HepG2 (cell line): ENCODE results near the gene CFAP61. TPM values are rescaled to one million over a fixed set of nuclear protein-coding genes. Genes with fewer than 3 reads are reported as not detected.

ENCODE experiments used
- ATAC-seq: fragments of 200-7000 bp; cut with Tn5 transposase; 3 replicates; pipeline ENCODE4 v1.9.1; 2020; ENCODE audit warnings: mild to moderate bottlenecking, moderate library complexity
- BruUV-seq: library from RNA; stranded (reverse); fragments of 400-500 nt; replicated peaks from 2 replicates; lab custom pipeline; 2021; lab: Mats Ljungman, UMichigan
- CTCF ChIA-PET: fragments of 300-600 bp; formaldehyde crosslinking; extraction: SDS; loops from one replicate; lab custom pipeline; 2021; ENCODE audit warnings: low total read pairs, inconsistent platforms, low intra/inter-chr PET ratio; lab: Yijun Ruan, JAX
- POLR2A ChIA-PET: fragments of 350-600 bp; sonication (Branson Sonifier 250); formaldehyde crosslinking; loops from one replicate; lab custom pipeline; 2020; ENCODE audit warnings: antibody characterized with exemption, inconsistent platforms; lab: Yijun Ruan, JAX
- DNase-seq: peaks from one replicate; pipeline ENCODE4 v3.0.0-alpha.2; 2015; ENCODE audit warnings: low spot score
- FAIRE-seq: peaks from 3 replicates; lab custom pipeline; 2011; peaks lifted over from hg19 to GRCh38; lab: Jason Lieb, UNC
- H2AFZ ChIP-seq: one replicate; pipeline ENCODE4 v1.6.1; 2011; ENCODE audit warnings: low read length, inconsistent platforms
- H3K27ac ChIP-seq: fragments of 300-600 bp; 3 replicates; pipeline ENCODE4 v1.8.0; 2011; ENCODE audit warnings: mixed run types, mild to moderate bottlenecking, mixed read lengths, low read length, inconsistent platforms; ENCODE audit not compliant: insufficient read depth; ENCODE audit errors: extremely low read length
- H3K27me3 ChIP-seq, 2 experiments: fragments of 200-600 bp in 1 of 2; 2 replicates in 1 of 2; 3 replicates in 1 of 2; pipeline versions ENCODE4 v1.6.0 to v1.8.0; 2011; ENCODE audit warnings: low read length in 2 of 2, mild to moderate bottlenecking in 2 of 2, moderate library complexity in 2 of 2, inconsistent platforms in 1 of 2; ENCODE audit not compliant: insufficient read depth in 2 of 2, control insufficient read depth in 1 of 2
- H3K36me3 ChIP-seq, 2 experiments: fragments of 200-600 bp in 1 of 2; replicated peaks in 1 of 2; 2 replicates in 1 of 2; 3 replicates in 1 of 2; pipeline versions ENCODE4 v1.5.1 to v1.8.0; 2011; ENCODE audit warnings: low read length in 2 of 2, inconsistent platforms in 1 of 2; ENCODE audit not compliant: insufficient read depth in 2 of 2, control insufficient read depth in 1 of 2
- H3K4me1 ChIP-seq: 2 replicates; pipeline ENCODE4 v1.5.1; 2012; ENCODE audit warnings: low read length, inconsistent platforms; ENCODE audit not compliant: insufficient read depth
- H3K4me2 ChIP-seq: 2 replicates; pipeline ENCODE4 v1.6.0; 2011; ENCODE audit warnings: low read depth, low read length, inconsistent platforms
- H3K4me3 ChIP-seq, 3 experiments: fragments of 200-600 bp in 1 of 3; sonication (generic), shearing (Covaris generic) in 1 of 3; replicated peaks in 1 of 3; 2 replicates each; pipeline ENCODE4 v1.5.1; 2011 to 2016; ENCODE audit warnings: low read length in 3 of 3, inconsistent platforms in 2 of 3, low read depth in 2 of 3, mild to moderate bottlenecking in 2 of 3, control low read depth in 1 of 3, mixed read lengths in 1 of 3; ENCODE audit not compliant: insufficient read depth in 1 of 3
- H3K79me2 ChIP-seq: one replicate; pipeline ENCODE4 v1.6.1; 2011; ENCODE audit warnings: low read length, inconsistent platforms; ENCODE audit not compliant: insufficient read depth
- H3K9ac ChIP-seq: 2 replicates; pipeline ENCODE4 v1.6.0; 2011; ENCODE audit warnings: mild to moderate bottlenecking, low read depth, low read length, inconsistent platforms; ENCODE audit not compliant: insufficient read depth
- H3K9me3 ChIP-seq: 2 replicates; pipeline ENCODE4 v1.5.1; 2012; ENCODE audit warnings: mild to moderate bottlenecking, low read length
- H4K20me1 ChIP-seq: 2 replicates; pipeline ENCODE4 v1.6.0; 2011; ENCODE audit warnings: inconsistent platforms, mild to moderate bottlenecking, low read length, moderate library complexity; ENCODE audit not compliant: insufficient read depth
- ERF ChIP-seq: IDR thresholded peaks from 2 replicates; pipeline ENCODE4 v1.6.1; 2018; ENCODE audit warnings: missing biosample characterization, missing genetic modification reagents
- MATR3 ChIP-seq: sonication (generic); formaldehyde crosslinking; IDR thresholded peaks from 2 replicates; pipeline ENCODE4 v1.4.0; 2020; ENCODE audit warnings: missing genetic modification reagents
- SP1 ChIP-seq, 2 experiments: fragments of 450-650 bp in 1 of 2; sonication (generic) in 1 of 2; formaldehyde crosslinking in 1 of 2; IDR thresholded peaks; 2 replicates each; pipeline versions ENCODE4 v1.4.0 to v1.6.1; 2016 to 2020; ENCODE audit warnings: missing genetic modification reagents in 1 of 2
- ZNF326 ChIP-seq: sonication (generic); formaldehyde crosslinking; IDR thresholded peaks from 2 replicates; pipeline ENCODE4 v1.4.0; 2020; ENCODE audit warnings: missing genetic modification reagents, borderline replicate concordance
- WGBS: methylation state at CpG from one replicate; pipeline ENCODE4 v1.1.6; 2017; ENCODE audit warnings: low lambda C conversion rate; 5-methylcytosine and 5-hydroxymethylcytosine counted together
- in situ Hi-C: cut with HindIII; loops from 2 replicates; pipeline ENCODE4 v1.10.0; 2017; ENCODE audit warnings: low pct_unique_long_range_greater_than_20kb; ENCODE audit not compliant: extremely low pct_ligation_motif_present
- intact Hi-C: fragments of 100-400 bp; cut with micrococcal nuclease; formaldehyde crosslinking; loops from one replicate; pipeline ENCODE4 v1.10.0; 2022; ENCODE audit not compliant: unreplicated experiment
- polyA plus RNA-seq, 8 experiments: library from polyadenylated mRNA; depleted of rRNA in 3 of 8; stranded (reverse) in 7 of 8; unstranded in 1 of 8; fragments of >200 nt; fragmentation: Illumina TruSeq in 4 of 8; extraction: Trizol in 4 of 8; gene quantifications; 2 replicates each; pipeline versions ENCODE4 v1.2.1 to v1.2.3, GENCODE V29; 2011 to 2016; ENCODE audit warnings: low read depth in 4 of 8, missing spikeins in 1 of 8, mixed read lengths in 1 of 8; ENCODE audit not compliant: insufficient read depth in 1 of 8
- total RNA-seq, 5 experiments: library from RNA; depleted of rRNA; stranded (reverse); fragments of >200 nt; fragmentation: Illumina TruSeq; extraction: Trizol; gene quantifications; 2 replicates each; pipeline ENCODE4 v1.2.3, GENCODE V29; 2016; ENCODE audit warnings: low read depth in 1 of 5
- TF ChIP-seq, protein P1 (sequence below), 2 experiments: sonication (generic) in 1 of 2; formaldehyde crosslinking in 1 of 2; IDR thresholded peaks; 2 replicates each; pipeline versions ENCODE4 v1.4.0 to v1.6.1; 2016 to 2020; ENCODE audit warnings: borderline replicate concordance in 1 of 2, low read depth in 1 of 2, mild to moderate bottlenecking in 1 of 2, missing genetic modification reagents in 1 of 2
- TF ChIP-seq, protein P2 (sequence below): sonication (generic); formaldehyde crosslinking; IDR thresholded peaks from 2 replicates; pipeline ENCODE4 v1.4.0; 2020; ENCODE audit warnings: missing genetic modification reagents, borderline replicate concordance

The CFAP61 gene
- total and polyA plus RNA-seq, 2 of the 13 experiments (the other 11 are each of a cell fraction or from before 2014, with no cell fraction given): 0.27 TPM; not detected in 1

- TF ChIP-seq, protein P1, sequence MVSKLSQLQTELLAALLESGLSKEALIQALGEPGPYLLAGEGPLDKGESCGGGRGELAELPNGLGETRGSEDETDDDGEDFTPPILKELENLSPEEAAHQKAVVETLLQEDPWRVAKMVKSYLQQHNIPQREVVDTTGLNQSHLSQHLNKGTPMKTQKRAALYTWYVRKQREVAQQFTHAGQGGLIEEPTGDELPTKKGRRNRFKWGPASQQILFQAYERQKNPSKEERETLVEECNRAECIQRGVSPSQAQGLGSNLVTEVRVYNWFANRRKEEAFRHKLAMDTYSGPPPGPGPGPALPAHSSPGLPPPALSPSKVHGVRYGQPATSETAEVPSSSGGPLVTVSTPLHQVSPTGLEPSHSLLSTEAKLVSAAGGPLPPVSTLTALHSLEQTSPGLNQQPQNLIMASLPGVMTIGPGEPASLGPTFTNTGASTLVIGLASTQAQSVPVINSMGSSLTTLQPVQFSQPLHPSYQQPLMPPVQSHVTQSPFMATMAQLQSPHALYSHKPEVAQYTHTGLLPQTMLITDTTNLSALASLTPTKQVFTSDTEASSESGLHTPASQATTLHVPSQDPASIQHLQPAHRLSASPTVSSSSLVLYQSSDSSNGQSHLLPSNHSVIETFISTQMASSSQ (IDR thresholded peaks at IDR 0.05; ENCODE audit: low read depth): no peak
- TF ChIP-seq, protein P1 (CRISPR knock-in tag; IDR thresholded peaks at IDR 0.05; ENCODE audit: borderline replicate concordance): no peak
- no peak for TF ChIP-seq SP1 (IDR thresholded peaks at IDR 0.05)
- no peak for TF ChIP-seq SP1 (CRISPR knock-in tag; IDR thresholded peaks at IDR 0.05)
- no peak for TF ChIP-seq MATR3 (CRISPR knock-in tag)
Measured at GRCh38 chr20:20148779-20149178, 96.4 kb downstream of the CFAP61 start (continued).

DNA sequence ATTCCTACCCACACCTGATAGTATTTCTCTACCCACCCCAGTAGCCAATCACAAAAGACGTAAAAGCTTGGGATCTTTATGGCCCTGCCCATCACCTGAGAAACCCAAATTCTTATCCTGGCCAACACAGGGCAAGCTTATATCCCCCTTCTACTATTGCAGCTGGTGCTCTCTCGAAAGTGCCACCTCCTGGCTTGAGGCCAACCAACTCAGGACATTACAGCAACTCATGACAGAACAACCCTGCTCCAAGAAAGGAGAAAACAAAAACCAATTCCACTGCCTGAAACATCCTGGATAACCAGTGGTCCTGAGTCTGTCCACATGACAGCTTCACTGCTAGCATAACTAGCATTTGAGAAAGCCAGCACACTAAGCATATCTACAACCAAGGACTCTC lies 97.9 kb downstream of the CFAP61 start:
- H3K4me2 ChIP-seq: no peak overlapping the region
- no peaks in the 10 kb centered on the region for H3K36me3 ChIP-seq
- no peak overlapping the region for H3K4me3 ChIP-seq
- BruUV-seq: no TSS peak
- no peak overlapping the region for H2AFZ ChIP-seq
- 4% methylated on average over 2 of the region's 2 CpGs for WGBS
- peaks cover 12% of the 10 kb centered on the region; the same call in 1 of the 2 replicates for H3K9me3 ChIP-seq
- no peak overlapping the region for H3K27ac ChIP-seq
- H4K20me1 ChIP-seq: no peaks in the 10 kb centered on the region
- H3K9ac ChIP-seq: no peak overlapping the region
- in situ Hi-C loops: no loop called here
- H3K27me3 ChIP-seq: no peaks in the 10 kb centered on the region
- no peak for FAIRE-seq
- CTCF ChIA-PET: no interaction called here
- ATAC-seq: no peak
- H3K79me2 ChIP-seq: no peaks in the 10 kb centered on the region
- no peak for TF ChIP-seq ZNF326 (CRISPR knock-in tag)
- no peak for TF ChIP-seq ERF
- TF ChIP-seq, protein P2, sequence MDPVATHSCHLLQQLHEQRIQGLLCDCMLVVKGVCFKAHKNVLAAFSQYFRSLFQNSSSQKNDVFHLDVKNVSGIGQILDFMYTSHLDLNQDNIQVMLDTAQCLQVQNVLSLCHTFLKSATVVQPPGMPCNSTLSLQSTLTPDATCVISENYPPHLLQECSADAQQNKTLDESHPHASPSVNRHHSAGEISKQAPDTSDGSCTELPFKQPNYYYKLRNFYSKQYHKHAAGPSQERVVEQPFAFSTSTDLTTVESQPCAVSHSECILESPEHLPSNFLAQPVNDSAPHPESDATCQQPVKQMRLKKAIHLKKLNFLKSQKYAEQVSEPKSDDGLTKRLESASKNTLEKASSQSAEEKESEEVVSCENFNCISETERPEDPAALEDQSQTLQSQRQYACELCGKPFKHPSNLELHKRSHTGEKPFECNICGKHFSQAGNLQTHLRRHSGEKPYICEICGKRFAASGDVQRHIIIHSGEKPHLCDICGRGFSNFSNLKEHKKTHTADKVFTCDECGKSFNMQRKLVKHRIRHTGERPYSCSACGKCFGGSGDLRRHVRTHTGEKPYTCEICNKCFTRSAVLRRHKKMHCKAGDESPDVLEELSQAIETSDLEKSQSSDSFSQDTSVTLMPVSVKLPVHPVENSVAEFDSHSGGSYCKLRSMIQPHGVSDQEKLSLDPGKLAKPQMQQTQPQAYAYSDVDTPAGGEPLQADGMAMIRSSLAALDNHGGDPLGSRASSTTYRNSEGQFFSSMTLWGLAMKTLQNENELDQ: no peak
- POLR2A ChIA-PET: no interaction called here
- intact Hi-C loops: no loop called here
- no peak for DNase-seq
- no peaks in the 10 kb centered on the region for H3K4me1 ChIP-seq
